AG04450 (cell line): Measurements from ENCODE around the gene TRPC3. TPM values are rescaled to one million over a fixed set of nuclear protein-coding genes. Genes with fewer than 3 reads are reported as not detected.

Experiments used
- CTCF ChIA-PET: fragments of 300-600, 350-600 bp; formaldehyde crosslinking; extraction: SDS; loops from one replicate; lab custom pipeline; 2022; ENCODE audit warnings: antibody characterized with exemption, inconsistent platforms; lab: Charles Lee
- POLR2A ChIA-PET: fragments of 350-600 bp; formaldehyde crosslinking; extraction: SDS; loops from one replicate; lab custom pipeline; 2021; ENCODE audit warnings: antibody characterized with exemption, inconsistent platforms; lab: Yijun Ruan, JAX
- DNase-seq: peaks from one replicate; pipeline ENCODE4 v3.0.0-alpha.2; 2011; ENCODE audit warnings: low read depth, low spot score
- H3K27ac ChIP-seq: one replicate; pipeline ENCODE4 v1.5.1; 2012; ENCODE audit warnings: low read depth, low read length, control low read depth
- H3K27me3 ChIP-seq: one replicate; pipeline ENCODE4 v1.6.0; 2012; ENCODE audit warnings: low read length; ENCODE audit not compliant: control insufficient read depth, insufficient read depth
- H3K4me3 ChIP-seq: 2 replicates; pipeline ENCODE4 v1.5.1; 2011; ENCODE audit warnings: mild to moderate bottlenecking, low read depth, low read length, control low read depth
- H3K9me3 ChIP-seq: 2 replicates; pipeline ENCODE4 v1.5.1; 2012; ENCODE audit warnings: low read length; ENCODE audit not compliant: control insufficient read depth, insufficient read depth
- CTCF ChIP-seq: IDR thresholded peaks from 2 replicates; pipeline ENCODE4 v1.5.1; 2011; ENCODE audit warnings: low read depth, low read length, control low read depth, inconsistent platforms
- polyA minus RNA-seq: library from RNA; depleted of rRNA, polyadenylated mRNA; stranded (reverse); fragments of >200 nt; gene quantifications from 2 replicates; pipeline ENCODE4 v1.2.3, GENCODE V29; 2011; rRNA and poly(A)+ RNA removed
- polyA plus RNA-seq: library from polyadenylated mRNA; depleted of rRNA; stranded (reverse); fragments of >200 nt; gene quantifications from 2 replicates; pipeline ENCODE4 v1.2.3, GENCODE V29; 2011; rRNA removed

TRPC3 gene
- 2.1 and 2.3 TPM in 2 replicates for polyA plus RNA-seq
- polyA minus RNA-seq, result 2.8 and 3.0 TPM in 2 replicates

DNA sequence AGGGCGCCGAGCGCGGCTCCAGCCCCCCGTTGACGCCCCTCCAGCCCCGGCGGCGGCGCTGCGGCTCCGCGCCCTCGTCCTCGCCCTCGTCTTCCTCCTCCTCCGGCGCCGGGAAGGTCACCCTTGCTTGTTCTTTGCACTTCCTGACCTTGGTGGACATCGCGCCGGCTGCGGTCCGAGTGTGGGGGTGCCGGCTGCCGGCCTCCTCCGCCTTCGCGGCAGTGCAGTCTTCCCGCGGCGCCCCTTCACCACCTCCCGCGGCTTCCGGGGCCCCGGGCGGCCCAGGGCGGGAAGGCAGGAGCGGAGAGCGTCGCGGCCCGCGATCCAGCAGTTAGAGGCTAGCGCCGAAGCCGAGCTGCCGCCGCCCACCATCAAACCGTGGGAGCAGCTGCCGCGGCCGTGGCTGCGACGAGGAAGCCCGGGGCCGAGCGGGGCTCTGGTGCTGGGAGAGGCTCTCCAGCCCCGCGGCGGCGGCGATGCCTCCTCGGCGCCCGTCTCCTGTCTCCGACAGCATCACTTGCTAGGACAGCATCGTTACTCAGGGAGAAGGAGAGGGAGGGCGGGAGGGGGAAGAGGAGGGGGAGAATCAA is at the start of gene TRPC3:
Gene TRPC3, minus strand, starts transcription at position 540 of the 590 bp plus-strand sequence. Its CDS starts 380 bp downstream, at position 160.
- ChIA-PET POLR2A (no interaction called here), CTCF (interaction anchor here (0.6 to 2.7 kb wide), 6 partner anchors 11 to 627 kb away, joined by 3 to 15 read pairs (median 4); no protein-coding TSS in a partner anchor)
- Histone ChIP-seq H3K9me3 (no peaks in the 10 kb centered on the region), H3K27me3 (no peaks in the 10 kb centered on the region), H3K4me3 (peak within 1 kb of the TSS; percentile 68), H3K27ac (no peak within 1 kb of the TSS)
- no peak for DNase-seq
- TF ChIP-seq CTCF, result no peak

- no peak overlapping the region for H3K4me3 ChIP-seq
- CTCF ChIA-PET, result no interaction called here
- H3K27me3 ChIP-seq, result no peaks in the 10 kb centered on the region
- POLR2A ChIA-PET, result no interaction called here
- no peak for DNase-seq
- no peak overlapping the region for H3K27ac ChIP-seq
- no peak for TF ChIP-seq CTCF
- no peaks in the 10 kb centered on the region; the same call in 1 of the 2 replicates for H3K9me3 ChIP-seq
These were observed 49.0 kb upstream of the TRPC3 start for GRCh38 chr4:122000849-122001248.

- Histone ChIP-seq H3K4me3 (no peak overlapping the region), H3K27me3 (no peaks in the 10 kb centered on the region), H3K9me3 (no peaks in the 10 kb centered on the region), H3K27ac (no peak overlapping the region)
- TF ChIP-seq CTCF, result peak; percentile 12; the same call in 1 of the 2 replicates
- CTCF ChIA-PET, result no interaction called here
- POLR2A ChIA-PET, result no interaction called here
- no peak for DNase-seq
These were observed 46.2 kb upstream of the TRPC3 start for GRCh38 chr4:121998024-121998423.

- Histone ChIP-seq H3K9me3 (no peaks in the 10 kb centered on the region), H3K27ac (no peak overlapping the region), H3K27me3 (no peaks in the 10 kb centered on the region), H3K4me3 (no peak overlapping the region)
- TF ChIP-seq CTCF, result no peak
- ChIA-PET CTCF (no interaction called here), POLR2A (no interaction called here)
- no peak for DNase-seq
These were observed 44.1 kb upstream of the TRPC3 start for GRCh38 chr4:121995790-121996537.

- no peak for DNase-seq
- Histone ChIP-seq H3K4me3 (no peak overlapping the region), H3K9me3 (no peaks in the 10 kb centered on the region), H3K27me3 (no peaks in the 10 kb centered on the region), H3K27ac (no peak overlapping the region)
- no peak for TF ChIP-seq CTCF
- CTCF ChIA-PET, result no interaction called here
- POLR2A ChIA-PET, result no interaction called here
These were observed 40.1 kb upstream of the TRPC3 start for GRCh38 chr4:121991968-121992367.
